ENCODE measurements around the gene CST9. TPM values are rescaled to one million over a fixed set of nuclear protein-coding genes. Genes with fewer than 3 reads are reported as not detected.

CST9 gene
- total and polyA plus RNA-seq, 12 donors = not detected

DNA sequence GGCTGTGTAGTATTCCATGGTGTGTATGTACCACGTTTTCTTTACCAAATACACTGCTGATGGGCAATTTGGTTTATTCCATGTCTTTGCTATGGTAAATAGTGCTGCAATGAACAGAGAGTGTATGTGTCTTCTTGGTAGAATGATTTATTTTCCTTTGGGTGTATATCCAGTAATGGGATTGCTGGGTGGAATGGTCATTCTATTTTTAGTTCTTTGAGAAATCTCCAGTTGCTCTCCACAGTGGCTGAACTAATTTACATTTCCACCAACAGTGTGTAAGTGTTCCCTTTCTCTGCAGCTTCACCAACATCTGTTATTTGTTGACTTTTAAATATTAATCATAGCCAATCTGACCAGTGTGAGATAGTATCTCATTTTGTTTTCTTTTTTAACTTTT is 51.3 kb downstream of the CST9 start:
- DNase-seq = no peak
- peaks cover 0 to 9% (median 0%) of the 10 kb centered on the region in 3 donors for H3K9me3 ChIP-seq (replicated peaks in 1 of 3)
- TF ChIP-seq, protein P1, sequence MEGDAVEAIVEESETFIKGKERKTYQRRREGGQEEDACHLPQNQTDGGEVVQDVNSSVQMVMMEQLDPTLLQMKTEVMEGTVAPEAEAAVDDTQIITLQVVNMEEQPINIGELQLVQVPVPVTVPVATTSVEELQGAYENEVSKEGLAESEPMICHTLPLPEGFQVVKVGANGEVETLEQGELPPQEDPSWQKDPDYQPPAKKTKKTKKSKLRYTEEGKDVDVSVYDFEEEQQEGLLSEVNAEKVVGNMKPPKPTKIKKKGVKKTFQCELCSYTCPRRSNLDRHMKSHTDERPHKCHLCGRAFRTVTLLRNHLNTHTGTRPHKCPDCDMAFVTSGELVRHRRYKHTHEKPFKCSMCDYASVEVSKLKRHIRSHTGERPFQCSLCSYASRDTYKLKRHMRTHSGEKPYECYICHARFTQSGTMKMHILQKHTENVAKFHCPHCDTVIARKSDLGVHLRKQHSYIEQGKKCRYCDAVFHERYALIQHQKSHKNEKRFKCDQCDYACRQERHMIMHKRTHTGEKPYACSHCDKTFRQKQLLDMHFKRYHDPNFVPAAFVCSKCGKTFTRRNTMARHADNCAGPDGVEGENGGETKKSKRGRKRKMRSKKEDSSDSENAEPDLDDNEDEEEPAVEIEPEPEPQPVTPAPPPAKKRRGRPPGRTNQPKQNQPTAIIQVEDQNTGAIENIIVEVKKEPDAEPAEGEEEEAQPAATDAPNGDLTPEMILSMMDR (IDR thresholded peaks at IDR 0.05) = no peak
- no peak for TF ChIP-seq POLR2A (IDR thresholded peaks at IDR 0.05)
- no peak overlapping the region for H3K27ac ChIP-seq
- 33 to 63% (median 42%) methylated on average over 1 of the region's 1 CpG for WGBS, 4 donors
- no peaks in the 10 kb centered on the region for H3K27me3 ChIP-seq
- H3K4me1 ChIP-seq (replicated peaks in 1 of 2) = no peaks in the 10 kb centered on the region
- H3K4me3 ChIP-seq = no peak overlapping the region
- H3K36me3 ChIP-seq (replicated peaks in 1 of 2) = no peaks in the 10 kb centered on the region
- intact Hi-C loops (cut with DNase I) = no loop called here

Other genes with a start within 250 kb of the CST9 start
- 10 to 100 TPM; 11.1 to 31.7 (median 19.6) TPM for gene GZF1, start 243.7 kb downstream of the CST9 start, total RNA-seq
- gene GZF1, start 243.7 kb downstream of the CST9 start, polyA plus RNA-seq = 10 to 100 TPM in 1 of 3 donors, 1 to 10 TPM in 2; 8.0 to 19.5 (median 8.2) TPM
- 10 to 100 TPM; 13.8 to 27.5 (median 20.3) TPM for gene NAPB, start 184.4 kb downstream of the CST9 start, total RNA-seq
- gene NAPB, start 184.4 kb downstream of the CST9 start, polyA plus RNA-seq = 10 to 100 TPM; 11.8 to 26.8 (median 17.0) TPM
- gene CSTL1, start 166.2 kb downstream of the CST9 start, total RNA-seq = not detected
- not detected for gene CSTL1, start 166.2 kb downstream of the CST9 start, polyA plus RNA-seq
- gene CST11, start 153.0 kb downstream of the CST9 start, total RNA-seq = not detected
- not detected for gene CST11, start 153.0 kb downstream of the CST9 start, polyA plus RNA-seq
- gene CST8, start 114.8 kb downstream of the CST9 start, total RNA-seq = not detected
- not detected for gene CST8, start 114.8 kb downstream of the CST9 start, polyA plus RNA-seq
- not detected for gene CST9L, start 37.4 kb downstream of the CST9 start, total RNA-seq
- not detected for gene CST9L, start 37.4 kb downstream of the CST9 start, polyA plus RNA-seq
- gene CST3, start 32.0 kb upstream of the CST9 start, total RNA-seq = 1,000 to 10,000 TPM in 6 of 9 donors, 100 to 1,000 TPM in 2, 10 to 100 TPM in 1; 92.4 to 1,851 (median 1,207) TPM
- 1,000 to 10,000 TPM in 1 of 3 donors, 100 to 1,000 TPM in 2; 320 to 1,309 (median 414) TPM for gene CST3, start 32.0 kb upstream of the CST9 start, polyA plus RNA-seq
- gene CST4, start 83.1 kb upstream of the CST9 start, total RNA-seq = not detected
- not detected for gene CST4, start 83.1 kb upstream of the CST9 start, polyA plus RNA-seq
- gene CST1, start 145.0 kb upstream of the CST9 start, total RNA-seq = 1 to 10 TPM in 1 of 9 donors, not detected in 8; 1.3 TPM
- gene CST1, start 145.0 kb upstream of the CST9 start, polyA plus RNA-seq = under 1 TPM in 2 of 3 donors, not detected in 1; 0.13 to 0.56 TPM
- gene CST2, start 220.8 kb upstream of the CST9 start, total RNA-seq = 10 to 100 TPM in 4 of 9 donors, 1 to 10 TPM in 2, not detected in 3; 1.3 to 94.3 (median 20.8) TPM
- 1 to 10 TPM; 1.3 to 4.8 (median 3.5) TPM for gene CST2, start 220.8 kb upstream of the CST9 start, polyA plus RNA-seq